ENCODE results near the gene CCDC88C. TPM values are rescaled to one million over a fixed set of nuclear protein-coding genes. Genes with fewer than 3 reads are reported as not detected.

Gene CCDC88C
- total RNA-seq, 2 donors from 2014 or later = 32.5 to 54.4 TPM

- Histone ChIP-seq H3K4me1 (replicated peaks) (peaks cover 7% of the 10 kb centered on the region), H3K27ac (peak overlapping the region in 1 of 2 donors; percentile 21), H3K27me3 (replicated peaks; ENCODE audit: insufficient read depth) (no peaks in the 10 kb centered on the region), H3K9me3 (no peaks in the 10 kb centered on the region), H3K4me3 (no peak overlapping the region), H3K36me3 (no peaks in the 10 kb centered on the region)
- no peak for DNase-seq (ENCODE audit: low spot score)
- intact Hi-C loops (cut with DNase I) = no loop called here
- TF ChIP-seq POLR2A (IDR thresholded peaks at IDR 0.05) = no peak
- no peak for TF ChIP-seq CTCF (IDR thresholded peaks at IDR 0.05)
- no peak for TF ChIP-seq POLR2AphosphoS5 (IDR thresholded peaks at IDR 0.05)
- WGBS = 94% methylated on average over 3 of the region's 3 CpGs
These were observed 3.2 kb downstream of the CCDC88C start for GRCh38 chr14:91414475-91414833.

- H3K4me1 ChIP-seq (replicated peaks) = peaks cover 7% of the 10 kb centered on the region
- no peaks in the 10 kb centered on the region for H3K27me3 ChIP-seq (replicated peaks; ENCODE audit: insufficient read depth)
- no peak overlapping the region for H3K4me3 ChIP-seq
- H3K36me3 ChIP-seq = no peaks in the 10 kb centered on the region
- TF ChIP-seq CTCF (IDR thresholded peaks at IDR 0.05) (no peak), POLR2AphosphoS5 (IDR thresholded peaks at IDR 0.05) (peak; percentile 26), POLR2A (IDR thresholded peaks at IDR 0.05) (no peak)
- 54% methylated on average over 11 of the region's 11 CpGs for WGBS
- H3K27ac ChIP-seq = peak overlapping the region in 1 of 2 donors; percentile 11
- no peaks in the 10 kb centered on the region for H3K9me3 ChIP-seq
- intact Hi-C loops (cut with DNase I) = no loop called here
- peak; percentile 72 for DNase-seq (ENCODE audit: low spot score)
These were observed 3.8 kb downstream of the CCDC88C start for GRCh38 chr14:91413547-91414474.

- DNase-seq (ENCODE audit: low spot score) = no peak
- H3K4me1 ChIP-seq (replicated peaks) = peaks cover 2% of the 10 kb centered on the region
- TF ChIP-seq POLR2A (IDR thresholded peaks at IDR 0.05) = no peak
- no peak for TF ChIP-seq CTCF (IDR thresholded peaks at IDR 0.05)
- no peak for TF ChIP-seq POLR2AphosphoS5 (IDR thresholded peaks at IDR 0.05)
These were observed 4.7 kb downstream of the CCDC88C start for GRCh38 chr14:91412939-91413338.

GRCh38 chr14:91410771-91411536 is 6.7 kb downstream of the CCDC88C start:
- no peaks in the 10 kb centered on the region for H3K36me3 ChIP-seq
- intact Hi-C loops (cut with DNase I) = no loop called here
- WGBS = 71% methylated on average over 12 of the region's 12 CpGs
- no peak overlapping the region for H3K27ac ChIP-seq
- H3K4me3 ChIP-seq = no peak overlapping the region
- H3K27me3 ChIP-seq (replicated peaks; ENCODE audit: insufficient read depth) = no peaks in the 10 kb centered on the region
- H3K4me1 ChIP-seq (replicated peaks) = peaks cover 2% of the 10 kb centered on the region
- TF ChIP-seq CTCF (IDR thresholded peaks at IDR 0.05) = no peak
- TF ChIP-seq POLR2AphosphoS5 (IDR thresholded peaks at IDR 0.05) = no peak
- TF ChIP-seq POLR2A (IDR thresholded peaks at IDR 0.05) = no peak
- no peaks in the 10 kb centered on the region for H3K9me3 ChIP-seq
- no peak for DNase-seq (ENCODE audit: low spot score)

More at GRCh38 chr14:91412939-91413338, 4.7 kb downstream of the CCDC88C start:
- no peak overlapping the region for H3K4me3 ChIP-seq
- H3K9me3 ChIP-seq = no peaks in the 10 kb centered on the region
- no peak overlapping the region for H3K27ac ChIP-seq
- intact Hi-C loops (cut with DNase I) = no loop called here
- H3K36me3 ChIP-seq = no peaks in the 10 kb centered on the region
- H3K27me3 ChIP-seq (replicated peaks; ENCODE audit: insufficient read depth) = no peaks in the 10 kb centered on the region
- WGBS = 87% methylated on average over 5 of the region's 5 CpGs

Measured in prostate gland (tissue), 2 donors.